ENCODE data around the gene MLLT3. TPM values are rescaled to one million over a fixed set of nuclear protein-coding genes. Genes with fewer than 3 reads are reported as not detected.

MLLT3 gene
- total and polyA plus RNA-seq, 8 donors: 6.5 to 48.7 (median 24.4) TPM

DNA sequence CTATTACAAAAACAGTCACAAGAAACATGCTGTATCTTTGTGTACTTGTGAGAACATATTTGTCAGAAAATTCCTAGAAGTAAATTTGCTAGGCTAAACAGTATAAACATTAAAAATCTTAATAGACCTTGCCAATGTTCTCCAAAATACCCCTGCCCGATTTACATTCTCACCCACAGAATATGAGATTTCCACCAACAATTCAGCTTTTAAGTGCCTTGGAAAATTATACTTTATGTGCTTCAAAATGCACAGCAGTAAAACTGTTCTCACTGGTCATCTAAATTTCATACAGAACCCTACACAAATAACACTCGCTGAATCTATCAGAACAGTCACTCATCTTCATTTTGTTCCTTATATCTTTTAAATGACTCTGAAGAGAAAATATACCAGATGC is 5.5 kb downstream of the MLLT3 start:
- TF ChIP-seq, protein P1, sequence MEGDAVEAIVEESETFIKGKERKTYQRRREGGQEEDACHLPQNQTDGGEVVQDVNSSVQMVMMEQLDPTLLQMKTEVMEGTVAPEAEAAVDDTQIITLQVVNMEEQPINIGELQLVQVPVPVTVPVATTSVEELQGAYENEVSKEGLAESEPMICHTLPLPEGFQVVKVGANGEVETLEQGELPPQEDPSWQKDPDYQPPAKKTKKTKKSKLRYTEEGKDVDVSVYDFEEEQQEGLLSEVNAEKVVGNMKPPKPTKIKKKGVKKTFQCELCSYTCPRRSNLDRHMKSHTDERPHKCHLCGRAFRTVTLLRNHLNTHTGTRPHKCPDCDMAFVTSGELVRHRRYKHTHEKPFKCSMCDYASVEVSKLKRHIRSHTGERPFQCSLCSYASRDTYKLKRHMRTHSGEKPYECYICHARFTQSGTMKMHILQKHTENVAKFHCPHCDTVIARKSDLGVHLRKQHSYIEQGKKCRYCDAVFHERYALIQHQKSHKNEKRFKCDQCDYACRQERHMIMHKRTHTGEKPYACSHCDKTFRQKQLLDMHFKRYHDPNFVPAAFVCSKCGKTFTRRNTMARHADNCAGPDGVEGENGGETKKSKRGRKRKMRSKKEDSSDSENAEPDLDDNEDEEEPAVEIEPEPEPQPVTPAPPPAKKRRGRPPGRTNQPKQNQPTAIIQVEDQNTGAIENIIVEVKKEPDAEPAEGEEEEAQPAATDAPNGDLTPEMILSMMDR (IDR thresholded peaks at IDR 0.05): no peak
- TF ChIP-seq POLR2A (IDR thresholded peaks at IDR 0.05) (no peak), POLR2AphosphoS5 (IDR thresholded peaks at IDR 0.05) (no peak), EP300 (IDR thresholded peaks at IDR 0.05) (no peak)
- intact Hi-C loops (cut with DNase I; ENCODE audit: low total_unique reads): no loop called here
- Histone ChIP-seq H3K27ac (peak overlapping the region in 1 of 5 donors; percentile 4), H3K9me3 (no peaks in the 10 kb centered on the region), H3K36me3 (no peaks in the 10 kb centered on the region), H3K4me1 (peaks cover 15 to 70% (median 41%) of the 10 kb centered on the region in 4 donors), H3K4me3 (no peak overlapping the region), H3K27me3 (no peaks in the 10 kb centered on the region)
- no peak for DNase-seq
- WGBS, 5 donors: 72 to 85% (median 77%) methylated on average over 2 of the region's 2 CpGs

DNA sequence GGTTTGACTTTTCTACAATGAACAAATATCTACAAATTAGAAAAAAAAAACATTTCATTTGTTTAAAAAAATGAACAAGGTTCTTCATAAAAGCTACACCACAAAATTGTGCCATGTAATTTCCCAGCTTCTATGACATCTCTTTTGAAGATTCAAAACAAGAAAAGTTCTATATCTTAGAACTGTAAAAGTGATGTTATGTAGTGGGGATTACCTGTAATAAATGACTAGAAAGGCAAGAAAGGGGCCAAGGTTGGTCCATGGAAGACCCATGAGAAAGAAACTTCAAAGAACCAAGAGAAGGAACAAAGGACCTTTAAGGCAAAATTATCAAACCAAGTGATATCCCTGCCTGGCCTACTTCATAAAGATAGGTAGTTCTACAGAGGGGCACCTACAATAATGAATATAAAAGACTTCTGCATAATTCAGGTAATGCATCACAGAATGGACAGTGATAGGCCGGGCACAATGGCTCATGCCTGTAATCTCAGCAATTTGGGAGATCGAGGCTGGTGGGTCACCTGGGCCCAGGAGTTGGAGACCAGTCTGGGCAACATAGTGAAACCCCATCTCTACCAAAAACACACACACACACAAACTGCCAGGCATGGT is 7.6 kb downstream of the MLLT3 start:
- no peaks in the 10 kb centered on the region for H3K36me3 ChIP-seq
- 93 to 99% (median 94%) methylated on average over 2 of the region's 2 CpGs for WGBS, 5 donors
- TF ChIP-seq POLR2AphosphoS5 (IDR thresholded peaks at IDR 0.05) (no peak), EP300 (IDR thresholded peaks at IDR 0.05) (no peak), POLR2A (IDR thresholded peaks at IDR 0.05) (no peak)
- TF ChIP-seq, protein P1 (IDR thresholded peaks at IDR 0.05): no peak
- H3K4me1 ChIP-seq: peaks cover 17 to 85% (median 54%) of the 10 kb centered on the region in 4 donors
- no peaks in the 10 kb centered on the region for H3K9me3 ChIP-seq
- intact Hi-C loops (cut with DNase I; ENCODE audit: low total_unique reads): no loop called here
- no peak for DNase-seq
- no peak overlapping the region for H3K27ac ChIP-seq
- H3K4me3 ChIP-seq: no peak overlapping the region
- H3K27me3 ChIP-seq: no peaks in the 10 kb centered on the region

DNA sequence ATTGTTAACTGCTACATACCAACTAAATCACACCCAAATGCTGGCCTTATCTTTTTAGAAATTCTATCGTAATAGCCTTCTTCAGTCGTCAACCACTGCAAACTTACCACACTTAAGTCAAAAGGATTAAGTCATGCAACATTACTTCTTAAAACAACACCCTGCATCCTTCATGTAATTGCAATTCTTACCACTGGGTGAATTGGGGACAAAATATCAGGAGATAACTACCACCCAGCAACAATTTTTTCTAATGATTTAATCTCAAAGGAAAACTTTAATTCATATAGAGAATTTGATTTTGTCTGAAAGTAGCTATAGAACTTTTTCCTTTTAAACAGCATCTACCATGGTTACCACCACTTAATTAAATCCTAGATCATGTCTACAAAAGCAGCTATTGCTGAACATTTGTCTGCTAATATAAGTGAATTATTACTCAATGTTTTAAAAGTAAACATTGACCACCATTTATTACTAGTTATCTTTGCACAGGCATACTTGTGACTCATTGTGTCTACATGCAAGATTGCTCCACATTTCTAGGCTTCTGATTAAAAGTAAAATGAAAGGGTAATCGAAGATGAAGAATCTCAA is 10.5 kb downstream of the MLLT3 start:
- H3K36me3 ChIP-seq: no peaks in the 10 kb centered on the region
- no peaks in the 10 kb centered on the region for H3K9me3 ChIP-seq
- H3K27ac ChIP-seq: peak overlapping the region in 4 of 5 donors; percentile 37 to 68 (median 46)
- peaks cover 5 to 75% (median 44%) of the 10 kb centered on the region in 4 donors for H3K4me1 ChIP-seq
- 14 to 44% (median 35%) methylated on average over 3 of the region's 3 CpGs for WGBS, 5 donors
- intact Hi-C loops (cut with DNase I; ENCODE audit: low total_unique reads): no loop called here
- DNase-seq: peak in 1 of 2 donors; percentile 56
- H3K4me3 ChIP-seq: peak overlapping the region in 1 of 4 donors; percentile 23
- TF ChIP-seq POLR2A (IDR thresholded peaks at IDR 0.05) (no peak), EP300 (IDR thresholded peaks at IDR 0.05) (no peak), POLR2AphosphoS5 (IDR thresholded peaks at IDR 0.05) (peak in 1 of 3 donors; percentile 71)
- TF ChIP-seq, protein P1 (IDR thresholded peaks at IDR 0.05): peak in 5 of 7 experiments; percentile 36 to 61 (median 50)
- no peaks in the 10 kb centered on the region for H3K27me3 ChIP-seq

DNA sequence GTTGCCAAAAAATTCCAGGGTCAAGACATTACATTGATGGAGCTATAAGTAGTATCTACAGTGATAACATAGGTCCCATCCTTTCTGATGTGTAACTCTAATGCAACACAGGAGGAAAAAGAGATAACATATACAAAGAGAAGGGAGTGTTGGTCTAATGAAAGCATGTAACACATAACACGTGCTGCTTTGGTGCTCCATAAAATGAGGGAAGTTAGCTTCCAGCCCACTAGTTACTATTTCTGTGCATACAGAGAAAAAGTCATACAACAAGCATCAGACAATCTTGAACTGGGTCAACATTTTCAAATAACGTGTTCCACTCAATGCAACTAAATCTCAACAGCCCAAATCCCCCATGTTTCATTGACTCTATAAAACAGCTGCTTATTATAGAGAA is 11.7 kb downstream of the MLLT3 start:
- H3K27me3 ChIP-seq: no peaks in the 10 kb centered on the region
- TF ChIP-seq POLR2A (IDR thresholded peaks at IDR 0.05): no peak
- TF ChIP-seq, protein P1 (IDR thresholded peaks at IDR 0.05): no peak
- TF ChIP-seq POLR2AphosphoS5 (IDR thresholded peaks at IDR 0.05): no peak
- no peak for TF ChIP-seq EP300 (IDR thresholded peaks at IDR 0.05)
- H3K9me3 ChIP-seq: no peaks in the 10 kb centered on the region
- WGBS, 5 donors: 41 to 60% (median 51%) methylated on average over 2 of the region's 2 CpGs
- intact Hi-C loops (cut with DNase I; ENCODE audit: low total_unique reads): no loop called here
- H3K4me3 ChIP-seq: no peak overlapping the region
- no peaks in the 10 kb centered on the region for H3K36me3 ChIP-seq
- DNase-seq: no peak
- peak overlapping the region in 1 of 5 donors; percentile 68 for H3K27ac ChIP-seq
- H3K4me1 ChIP-seq: peaks cover 5 to 77% (median 53%) of the 10 kb centered on the region in 4 donors
